BLaER1 treated with 17β-estradiol and CSF1 and Interleukin-3, amounts not matched to agents 10 nM and 100 nM (cell line): ENCODE results near the gene DACH1.

Source experiments
- H3K27ac ChIP-seq, 11 experiments: shearing (Covaris generic); formaldehyde crosslinking; 2 replicates each; pipeline ENCODE4 v1.8.1; 2022
- H3K27me3 ChIP-seq, 11 experiments: shearing (Covaris generic); formaldehyde crosslinking; 2 replicates each; pipeline ENCODE4 v1.8.1; 2022
- H3K36me3 ChIP-seq, 11 experiments: shearing (Covaris generic); formaldehyde crosslinking; 2 replicates each; pipeline ENCODE4 v1.8.1; 2022
- H3K4me1 ChIP-seq, 10 experiments: shearing (Covaris generic); formaldehyde crosslinking; 2 replicates each; pipeline ENCODE4 v1.8.1; 2022
- H3K4me2 ChIP-seq, 11 experiments: shearing (Covaris generic); formaldehyde crosslinking; 2 replicates each; pipeline ENCODE4 v1.8.1; 2022
- H3K4me3 ChIP-seq, 10 experiments: shearing (Covaris generic); formaldehyde crosslinking; 2 replicates each; pipeline ENCODE4 v1.8.1; 2022
- H3K9ac ChIP-seq, 11 experiments: shearing (Covaris generic); formaldehyde crosslinking; 2 replicates each; pipeline ENCODE4 v1.8.1; 2022
- H3K9me3 ChIP-seq, 11 experiments: shearing (Covaris generic); formaldehyde crosslinking; replicated peaks in 1 of 11; 2 replicates each; pipeline ENCODE4 v1.8.1; 2022
- H4K20me1 ChIP-seq, 11 experiments: shearing (Covaris generic); formaldehyde crosslinking; 2 replicates each; pipeline ENCODE4 v1.8.1; 2022
- Cebpa-rat ChIP-seq, 11 experiments: shearing (Covaris generic); IDR thresholded peaks; 2 replicates each; pipeline ENCODE4 v1.8.1; 2022

DACH1 gene

DNA sequence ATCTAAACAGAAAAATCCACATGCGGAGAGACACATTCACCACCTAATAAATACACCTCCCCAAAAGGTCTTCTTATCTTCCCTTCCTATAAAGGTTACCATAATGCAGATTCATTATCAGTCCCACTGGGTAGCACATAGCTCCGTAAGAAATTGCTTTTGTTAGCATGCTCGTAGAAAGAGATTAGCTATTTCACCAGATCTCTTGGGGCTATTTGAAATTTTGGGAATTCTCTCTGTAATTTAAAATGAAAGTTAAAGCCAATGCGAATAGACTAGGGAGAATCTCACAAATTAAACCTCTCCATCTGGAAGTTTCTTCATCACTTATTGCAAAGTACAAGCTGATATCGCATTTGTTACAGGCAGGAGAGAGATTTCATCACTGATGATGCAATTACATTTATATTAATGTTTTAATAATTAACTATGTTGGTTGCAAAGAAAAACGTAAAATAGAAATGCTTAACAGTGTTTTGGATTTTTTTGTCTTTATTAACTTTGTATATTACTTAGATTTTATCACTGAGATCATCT is 12.9 kb upstream of the DACH1 start:
- no peaks in the 10 kb centered on the region for H3K27me3 ChIP-seq
- no peak overlapping the region for H3K27ac ChIP-seq
- no peak overlapping the region for H3K9ac ChIP-seq
- TF ChIP-seq Cebpa-rat (IDR thresholded peaks at IDR 0.05) = 0 out of 22 replicates have a peak, but pooled peaks of 1 of the 11 experiments have one; percentile 9
- H3K4me3 ChIP-seq = no peak overlapping the region
- no peaks in the 10 kb centered on the region for H3K9me3 ChIP-seq
- no peak overlapping the region for H3K4me2 ChIP-seq
- no peaks in the 10 kb centered on the region for H4K20me1 ChIP-seq
- peaks cover 0 to 3% (median 0%) of the 10 kb centered on the region in 10 experiments; a peak in 2 of 20 replicates for H3K4me1 ChIP-seq
- no peaks in the 10 kb centered on the region for H3K36me3 ChIP-seq

DNA sequence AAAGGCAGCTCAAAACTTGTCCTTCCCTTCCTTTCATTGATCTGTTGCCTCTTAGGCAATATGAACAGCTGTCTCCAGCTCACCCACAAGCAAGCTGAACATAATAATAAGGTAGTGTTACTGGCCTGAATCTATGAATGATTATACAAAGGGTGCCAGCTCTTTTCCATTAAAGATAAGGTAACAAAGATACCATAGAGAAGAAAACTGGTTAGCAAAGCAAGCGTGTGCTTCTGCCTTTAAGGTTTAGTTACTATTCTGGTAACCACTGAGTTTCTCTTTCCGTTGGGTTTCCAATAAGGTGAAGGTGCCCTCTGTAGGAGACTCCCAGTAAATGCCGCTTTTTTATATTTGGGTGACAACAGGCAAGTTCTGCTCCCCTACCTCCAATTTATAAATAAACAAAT is 12.1 kb upstream of the DACH1 start:
- TF ChIP-seq Cebpa-rat (IDR thresholded peaks at IDR 0.05) = no peak
- H3K4me3 ChIP-seq = no peak overlapping the region
- no peaks in the 10 kb centered on the region for H3K9me3 ChIP-seq
- no peak overlapping the region for H3K27ac ChIP-seq
- H3K4me2 ChIP-seq = peak overlapping the region in 2 of 11 experiments; percentile 14 to 35; a peak in 1 of 22 replicates
- no peaks in the 10 kb centered on the region for H4K20me1 ChIP-seq
- no peak overlapping the region for H3K9ac ChIP-seq
- peaks cover 0 to 3% (median 0%) of the 10 kb centered on the region in 10 experiments; a peak in 2 of 20 replicates for H3K4me1 ChIP-seq
- H3K27me3 ChIP-seq = no peaks in the 10 kb centered on the region
- no peaks in the 10 kb centered on the region for H3K36me3 ChIP-seq

DNA sequence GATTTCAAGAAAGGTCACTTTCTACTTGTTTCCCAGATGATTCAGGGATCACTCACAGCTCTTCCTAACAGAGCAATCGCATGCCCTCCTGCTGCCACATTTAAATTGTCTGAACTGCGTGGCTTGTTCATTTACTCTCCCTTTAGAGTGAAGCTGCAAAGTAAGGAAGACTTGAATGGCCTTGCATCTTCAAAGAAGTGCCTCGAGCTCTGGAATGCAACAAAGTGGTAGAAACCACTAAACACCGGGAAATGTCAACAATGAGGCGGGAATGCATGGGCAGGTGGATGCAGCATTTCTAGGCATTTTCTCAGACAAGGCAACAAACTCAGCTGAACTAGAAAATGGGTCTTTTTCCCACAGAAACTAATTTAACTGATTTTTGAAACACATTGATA is 10.3 kb upstream of the DACH1 start:
- H3K36me3 ChIP-seq = no peaks in the 10 kb centered on the region
- H3K9me3 ChIP-seq = no peaks in the 10 kb centered on the region
- H3K27me3 ChIP-seq = no peaks in the 10 kb centered on the region
- H3K27ac ChIP-seq = no peak overlapping the region
- no peaks in the 10 kb centered on the region for H4K20me1 ChIP-seq
- H3K4me1 ChIP-seq = peaks cover 0 to 3% (median 0%) of the 10 kb centered on the region in 10 experiments; a peak in 2 of 20 replicates
- H3K4me2 ChIP-seq = no peak overlapping the region
- H3K9ac ChIP-seq = no peak overlapping the region
- no peak overlapping the region for H3K4me3 ChIP-seq
- no peak for TF ChIP-seq Cebpa-rat (IDR thresholded peaks at IDR 0.05)

DNA sequence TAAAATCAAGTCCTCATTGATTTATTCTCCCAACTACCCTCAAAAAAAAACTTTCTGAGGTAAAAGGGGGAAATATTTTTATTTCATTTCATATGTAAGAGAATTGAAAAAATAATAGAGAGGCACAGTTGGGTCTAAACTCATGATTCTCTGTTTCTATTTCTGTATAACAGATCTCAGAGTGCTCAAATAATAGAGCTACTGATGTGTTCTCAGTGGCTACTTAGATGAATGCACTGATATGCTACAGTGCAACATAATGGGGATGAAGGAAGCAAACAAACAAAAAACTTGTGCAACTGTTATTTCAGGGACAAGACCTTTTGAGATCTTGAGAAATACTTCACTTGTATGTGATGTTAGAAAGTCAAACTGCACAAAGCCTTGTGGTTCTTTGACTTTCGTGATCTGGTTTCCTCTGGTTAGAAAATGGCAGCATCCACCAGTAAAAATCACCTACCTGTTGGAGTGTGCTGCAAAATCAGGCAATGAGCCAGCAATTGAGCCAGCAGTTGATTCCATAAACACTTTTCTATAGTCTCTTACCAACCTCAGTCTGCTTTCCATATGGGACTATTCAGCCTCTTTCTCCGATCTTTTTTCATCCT is 9.7 kb upstream of the DACH1 start:
- H4K20me1 ChIP-seq = no peaks in the 10 kb centered on the region
- H3K4me2 ChIP-seq = no peak overlapping the region
- no peaks in the 10 kb centered on the region for H3K36me3 ChIP-seq
- no peaks in the 10 kb centered on the region for H3K9me3 ChIP-seq
- no peak for TF ChIP-seq Cebpa-rat (IDR thresholded peaks at IDR 0.05)
- H3K27me3 ChIP-seq = 0 out of 22 replicates have a peak, but pooled peaks cover 0 to under 1% (median 0%) of the 10 kb centered on the region in 11 experiments
- H3K4me3 ChIP-seq = no peak overlapping the region
- peaks cover 0 to 3% (median 0%) of the 10 kb centered on the region in 10 experiments; a peak in 2 of 20 replicates for H3K4me1 ChIP-seq
- H3K27ac ChIP-seq = no peak overlapping the region
- no peak overlapping the region for H3K9ac ChIP-seq

DNA sequence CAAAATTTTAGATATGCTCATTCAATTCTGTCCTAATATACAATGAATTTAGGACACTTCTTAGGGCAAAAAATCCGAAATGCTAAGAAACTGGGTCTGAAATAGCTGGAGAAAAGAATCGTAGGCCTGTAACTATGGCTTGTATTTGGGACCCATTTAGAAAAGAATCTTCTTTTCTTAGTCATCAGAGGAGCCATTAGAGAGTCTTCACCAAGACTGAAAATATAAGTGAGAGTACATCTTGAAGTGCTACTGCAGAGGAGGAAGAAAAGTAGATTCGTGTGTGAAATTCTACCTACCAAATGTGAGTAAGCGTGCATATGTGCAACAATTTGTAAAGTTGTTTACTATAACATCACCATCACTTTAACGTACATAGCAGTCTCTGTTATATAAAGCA is 8.8 kb upstream of the DACH1 start:
- Histone ChIP-seq H3K4me3 (no peak overlapping the region), H3K9me3 (no peaks in the 10 kb centered on the region), H3K4me2 (no peak overlapping the region), H4K20me1 (no peaks in the 10 kb centered on the region), H3K36me3 (no peaks in the 10 kb centered on the region), H3K27me3 (peaks cover 0 to 9% (median 0%) of the 10 kb centered on the region in 11 experiments; a peak in 7 of 22 replicates), H3K9ac (no peak overlapping the region), H3K4me1 (peaks cover 0 to 3% (median 0%) of the 10 kb centered on the region in 10 experiments; a peak in 2 of 20 replicates), H3K27ac (no peak overlapping the region)
- TF ChIP-seq Cebpa-rat (IDR thresholded peaks at IDR 0.05) = no peak

DNA sequence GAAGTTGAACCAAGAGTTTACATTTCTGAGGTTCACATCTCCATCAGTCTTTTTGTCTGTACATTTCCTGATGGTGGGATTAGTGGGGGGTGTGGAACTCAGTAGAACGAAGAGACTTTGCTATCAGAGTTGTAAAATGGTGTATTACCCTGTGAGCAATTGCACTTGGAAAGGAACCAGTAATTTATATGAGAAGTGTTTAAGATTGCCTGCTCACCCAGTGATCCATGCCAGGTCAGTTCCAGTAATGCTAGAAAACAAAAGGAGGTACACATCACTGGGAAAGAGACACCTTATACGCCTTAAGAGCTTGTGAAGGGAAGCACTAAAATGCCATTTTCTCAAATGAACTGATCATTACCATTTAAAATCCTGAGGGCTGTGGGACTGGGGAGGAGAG is 7.5 kb upstream of the DACH1 start:
- Histone ChIP-seq H4K20me1 (peaks cover 0 to 3% (median 0%) of the 10 kb centered on the region in 11 experiments; a peak in 1 of 22 replicates), H3K36me3 (no peaks in the 10 kb centered on the region), H3K27me3 (peaks cover 8 to 21% (median 11%) of the 10 kb centered on the region in 11 experiments), H3K9ac (no peak overlapping the region), H3K27ac (no peak overlapping the region), H3K4me1 (peaks cover 0 to 3% (median 0%) of the 10 kb centered on the region in 10 experiments; a peak in 2 of 20 replicates), H3K9me3 (no peaks in the 10 kb centered on the region), H3K4me2 (no peak overlapping the region), H3K4me3 (no peak overlapping the region)
- no peak for TF ChIP-seq Cebpa-rat (IDR thresholded peaks at IDR 0.05)

DNA sequence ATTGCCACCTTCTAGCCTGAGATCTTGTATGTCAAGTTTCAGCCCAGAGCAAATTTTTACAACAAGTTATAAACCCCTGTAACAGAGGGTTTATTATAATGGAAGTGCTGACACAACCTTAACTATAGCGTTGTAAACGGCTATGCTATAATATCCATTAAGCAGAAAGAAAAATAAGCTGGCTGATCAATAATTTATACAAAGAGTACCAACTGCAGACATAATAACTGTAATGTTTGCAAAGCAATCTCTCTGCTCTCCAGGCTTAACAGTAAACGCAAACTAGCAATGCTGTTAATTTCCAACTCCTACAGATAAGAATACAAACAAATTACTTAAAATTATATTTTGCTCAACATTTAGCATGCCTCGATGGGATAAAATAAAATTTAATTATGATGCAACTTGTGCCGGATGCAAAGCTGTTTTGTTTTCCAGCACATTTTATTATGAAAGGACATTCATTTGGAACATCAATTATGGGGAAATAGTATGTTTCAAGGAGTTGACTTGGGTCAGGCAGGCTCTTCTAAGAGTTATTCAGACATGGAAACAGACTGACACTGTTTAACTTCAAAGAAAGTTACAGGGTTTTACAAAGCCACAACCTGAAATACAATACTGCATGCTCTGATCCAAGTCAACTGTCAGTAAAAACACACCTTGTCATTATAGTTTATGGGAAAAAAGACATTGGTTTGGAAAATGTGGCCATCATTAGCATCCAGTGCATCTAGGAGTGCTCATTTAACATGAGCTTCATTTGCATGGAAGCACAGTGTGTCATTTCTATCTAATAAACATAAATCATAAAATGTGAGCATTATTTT is 6.6 kb upstream of the DACH1 start:
- Histone ChIP-seq H3K27me3 (peaks cover 16 to 30% (median 19%) of the 10 kb centered on the region in 11 experiments), H4K20me1 (peaks cover 0 to 5% (median 0%) of the 10 kb centered on the region in 11 experiments; a peak in 1 of 22 replicates), H3K27ac (no peak overlapping the region), H3K4me1 (no peaks in the 10 kb centered on the region), H3K4me3 (no peak overlapping the region), H3K9me3 (no peaks in the 10 kb centered on the region), H3K36me3 (no peaks in the 10 kb centered on the region), H3K9ac (no peak overlapping the region), H3K4me2 (no peak overlapping the region)
- TF ChIP-seq Cebpa-rat (IDR thresholded peaks at IDR 0.05) = no peak

DNA sequence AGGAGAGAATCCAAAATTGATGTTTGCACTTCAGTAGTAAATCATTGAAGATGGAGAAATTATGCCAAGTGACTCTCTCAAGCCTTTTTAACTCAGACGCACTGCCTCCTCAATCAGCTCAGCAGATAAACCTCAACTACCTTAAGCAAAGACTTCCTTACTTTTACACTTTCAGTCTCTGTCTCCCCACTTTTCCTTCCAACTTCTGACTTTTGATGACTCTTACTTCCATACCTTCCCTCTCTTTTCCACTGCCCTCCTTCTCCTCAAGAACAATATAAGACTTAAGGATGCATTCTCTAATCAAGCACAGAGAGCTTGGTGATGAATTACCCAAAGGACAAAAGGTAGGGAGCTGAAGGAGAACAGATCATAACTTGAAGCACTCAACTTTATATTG is 4.8 kb upstream of the DACH1 start:
- H3K27me3 ChIP-seq = peaks cover 33 to 47% (median 37%) of the 10 kb centered on the region in 11 experiments
- TF ChIP-seq Cebpa-rat (IDR thresholded peaks at IDR 0.05) = no peak

DNA sequence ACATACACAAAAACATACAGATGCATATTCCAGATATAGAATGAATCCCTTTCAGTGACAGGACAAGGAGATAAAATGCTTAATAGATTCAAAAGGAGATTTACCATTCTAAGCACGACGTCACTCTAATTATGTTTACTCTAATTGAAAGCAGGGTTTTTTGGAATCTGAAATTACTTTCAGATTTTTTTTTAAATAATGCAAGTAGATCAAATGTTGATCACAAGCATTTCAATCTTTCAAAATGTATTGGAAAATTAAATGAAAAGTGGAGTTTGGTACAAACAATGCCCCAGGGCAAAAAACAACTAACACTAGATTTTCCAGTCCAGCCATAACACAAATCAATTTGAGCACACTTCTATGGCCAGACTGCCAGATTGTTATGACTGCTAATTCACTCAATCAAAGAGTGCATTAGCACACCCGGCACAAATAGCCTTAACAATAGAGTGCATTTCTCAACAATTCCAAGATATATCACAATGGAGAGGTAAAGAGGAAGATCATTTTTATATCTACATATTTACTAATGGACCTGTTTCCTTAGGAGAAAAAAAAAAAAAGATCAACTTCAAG is 4.3 kb upstream of the DACH1 start:
- Histone ChIP-seq H4K20me1 (peaks cover 0 to 10% (median 0%) of the 10 kb centered on the region in 11 experiments; a peak in 2 of 22 replicates), H3K4me2 (no peak overlapping the region), H3K27me3 (peaks cover 39 to 53% (median 43%) of the 10 kb centered on the region in 11 experiments), H3K27ac (no peak overlapping the region), H3K4me3 (no peak overlapping the region), H3K4me1 (peaks cover 0 to 5% (median 2%) of the 10 kb centered on the region in 10 experiments; a peak in 6 of 20 replicates), H3K9me3 (no peaks in the 10 kb centered on the region), H3K9ac (no peak overlapping the region), H3K36me3 (no peaks in the 10 kb centered on the region)
- TF ChIP-seq Cebpa-rat (IDR thresholded peaks at IDR 0.05) = no peak

More for the DNA sequence above, 4.8 kb upstream of the DACH1 start:
- H3K36me3 ChIP-seq = no peaks in the 10 kb centered on the region
- H3K4me3 ChIP-seq = no peak overlapping the region
- H3K4me1 ChIP-seq = peaks cover 0 to 5% (median 2%) of the 10 kb centered on the region in 10 experiments; a peak in 6 of 20 replicates
- no peak overlapping the region for H3K4me2 ChIP-seq
- no peak overlapping the region for H3K9ac ChIP-seq
- no peaks in the 10 kb centered on the region for H3K9me3 ChIP-seq
- H4K20me1 ChIP-seq = peaks cover 0 to 10% (median 0%) of the 10 kb centered on the region in 11 experiments; a peak in 1 of 22 replicates
- no peak overlapping the region for H3K27ac ChIP-seq
